ENCODE data around the gene PRDM11.

PRDM11 gene

GRCh38 chr11:45209891-45210699 is 63.7 kb downstream of the PRDM11 start:
- no peak for DNase-seq (ENCODE audit: low read depth)

- DNase-seq (ENCODE audit: low read depth), result no peak
Observed at GRCh38 chr11:45210846-45211245, 64.4 kb downstream of the PRDM11 start.

GRCh38 chr11:45211732-45212131 is 65.3 kb downstream of the PRDM11 start:
- no peak for DNase-seq (ENCODE audit: low read depth)

GRCh38 chr11:45212566-45213315 is 66.3 kb downstream of the PRDM11 start:
- DNase-seq (ENCODE audit: low read depth), result no peak

- DNase-seq (ENCODE audit: low read depth), result no peak
Observed at GRCh38 chr11:45213316-45213665, 66.9 kb downstream of the PRDM11 start.

GRCh38 chr11:45213717-45214116 is 67.3 kb downstream of the PRDM11 start:
- no peak for DNase-seq (ENCODE audit: low read depth)

GRCh38 chr11:45215098-45215865 is 68.8 kb downstream of the PRDM11 start:
- no peak for DNase-seq (ENCODE audit: low read depth)

GRCh38 chr11:45216031-45216430 is 69.6 kb downstream of the PRDM11 start:
- no peak for DNase-seq (ENCODE audit: low read depth)

- no peak for DNase-seq (ENCODE audit: low read depth)
Observed at GRCh38 chr11:45216901-45217300, 70.5 kb downstream of the PRDM11 start.

GRCh38 chr11:45217991-45218390 is 71.6 kb downstream of the PRDM11 start:
- no peak for DNase-seq (ENCODE audit: low read depth)

GRCh38 chr11:45218705-45219104 is 72.3 kb downstream of the PRDM11 start:
- DNase-seq (ENCODE audit: low read depth), result no peak

- no peak for DNase-seq (ENCODE audit: low read depth)
Observed at GRCh38 chr11:45219411-45219810, 73.0 kb downstream of the PRDM11 start.

GRCh38 chr11:45223496-45223895 is 77.1 kb downstream of the PRDM11 start:
- no peak for DNase-seq (ENCODE audit: low read depth)

- no peak for DNase-seq (ENCODE audit: low read depth)
Observed at GRCh38 chr11:45224766-45225165, 78.3 kb downstream of the PRDM11 start.

- DNase-seq (ENCODE audit: low read depth), result no peak
Observed at GRCh38 chr11:45225277-45225676, 78.8 kb downstream of the PRDM11 start.

GRCh38 chr11:45225961-45226871 is 79.8 kb downstream of the PRDM11 start:
- no peak for DNase-seq (ENCODE audit: low read depth)

GRCh38 chr11:45226901-45227300 is 80.5 kb downstream of the PRDM11 start:
- DNase-seq (ENCODE audit: low read depth), result no peak

- DNase-seq (ENCODE audit: low read depth), result no peak
Observed at GRCh38 chr11:45227836-45228235, 81.4 kb downstream of the PRDM11 start.

GRCh38 chr11:45229401-45230020 is 83.1 kb downstream of the PRDM11 start:
- no peak for DNase-seq (ENCODE audit: low read depth)

GRCh38 chr11:45232341-45233080 is 86.1 kb downstream of the PRDM11 start:
- no peak for DNase-seq (ENCODE audit: low read depth)

All from HS-27A (cell line).